ENCODE measurements around the gene WDR89. TPM values are rescaled to one million over a fixed set of nuclear protein-coding genes. Genes with fewer than 3 reads are reported as not detected.

Gene WDR89, protein sequence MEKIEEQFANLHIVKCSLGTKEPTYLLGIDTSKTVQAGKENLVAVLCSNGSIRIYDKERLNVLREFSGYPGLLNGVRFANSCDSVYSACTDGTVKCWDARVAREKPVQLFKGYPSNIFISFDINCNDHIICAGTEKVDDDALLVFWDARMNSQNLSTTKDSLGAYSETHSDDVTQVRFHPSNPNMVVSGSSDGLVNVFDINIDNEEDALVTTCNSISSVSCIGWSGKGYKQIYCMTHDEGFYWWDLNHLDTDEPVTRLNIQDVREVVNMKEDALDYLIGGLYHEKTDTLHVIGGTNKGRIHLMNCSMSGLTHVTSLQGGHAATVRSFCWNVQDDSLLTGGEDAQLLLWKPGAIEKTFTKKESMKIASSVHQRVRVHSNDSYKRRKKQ
- total RNA-seq (2021) = 18.2 and 18.6 TPM in 2 replicates
- percentile 85 among the genes with signal in this experiment for Bru-seq, nascent RNA
- BruChase-seq, experiment 1, labeled RNA remaining after a 2-hour chase = percentile 76 among the genes with signal in this experiment
- BruChase-seq, experiment 2, labeled RNA remaining after a 6-hour chase = percentile 57 among the genes with signal in this experiment
- long read RNA-seq, partial matches to known transcripts = 0 of 16 reads
- long read RNA-seq, other reads (novel, unspliced or antisense) = 8 of 16 reads

GRCh38 chr14:63641473-63642228 lies at the start of gene WDR89:
Gene WDR89 (minus strand): TSS chr14:63641871. CDS start chr14:63599942, 41,929 bp downstream.
- Histone ChIP-seq H2AFZ (peak within 1 kb of the TSS; percentile 83), H3K4me3 (peak within 1 kb of the TSS; percentile 69), H3K9me3 (ENCODE audit: insufficient read depth, low read depth) (peaks cover 5% of the 10 kb centered on the region; the same call in 1 of the 2 replicates), H3K27me3 (ENCODE audit: insufficient read depth, low read depth) (no peaks in the 10 kb centered on the region), H4K20me1 (ENCODE audit: insufficient read depth) (no peaks in the 10 kb centered on the region), H3K79me2 (ENCODE audit: low read depth) (peaks cover 61% of the 10 kb centered on the region), H3K4me1 (replicated peaks; ENCODE audit: insufficient read depth) (peaks cover 30% of the 10 kb centered on the region), H3K27ac (peak within 1 kb of the TSS; percentile 90), H3K9me2 (ENCODE audit: insufficient read depth) (no peaks in the 10 kb centered on the region), H3K36me3 (ENCODE audit: low read depth) (no peaks in the 10 kb centered on the region; the same call in 1 of the 2 replicates), H3F3A (ENCODE audit: insufficient read depth, low read depth) (peaks cover 15% of the 10 kb centered on the region; the same call in 1 of the 2 replicates), H3K4me2 (peak within 1 kb of the TSS; percentile 93)
- DNase-seq = peak; percentile 99
- intact Hi-C loops (cut with micrococcal nuclease; ENCODE audit: unreplicated experiment) = loop anchor here (1.0 to 10.0 kb wide), 7 partner anchors 23 to 253 kb away; partner anchors contain the start of genes PPP2R5E, SGPP1 and SYNE2
- no peak for TF ChIP-seq EZH2 (IDR thresholded peaks at IDR 0.05; ENCODE audit: low read depth)
- TF ChIP-seq, protein P1, sequence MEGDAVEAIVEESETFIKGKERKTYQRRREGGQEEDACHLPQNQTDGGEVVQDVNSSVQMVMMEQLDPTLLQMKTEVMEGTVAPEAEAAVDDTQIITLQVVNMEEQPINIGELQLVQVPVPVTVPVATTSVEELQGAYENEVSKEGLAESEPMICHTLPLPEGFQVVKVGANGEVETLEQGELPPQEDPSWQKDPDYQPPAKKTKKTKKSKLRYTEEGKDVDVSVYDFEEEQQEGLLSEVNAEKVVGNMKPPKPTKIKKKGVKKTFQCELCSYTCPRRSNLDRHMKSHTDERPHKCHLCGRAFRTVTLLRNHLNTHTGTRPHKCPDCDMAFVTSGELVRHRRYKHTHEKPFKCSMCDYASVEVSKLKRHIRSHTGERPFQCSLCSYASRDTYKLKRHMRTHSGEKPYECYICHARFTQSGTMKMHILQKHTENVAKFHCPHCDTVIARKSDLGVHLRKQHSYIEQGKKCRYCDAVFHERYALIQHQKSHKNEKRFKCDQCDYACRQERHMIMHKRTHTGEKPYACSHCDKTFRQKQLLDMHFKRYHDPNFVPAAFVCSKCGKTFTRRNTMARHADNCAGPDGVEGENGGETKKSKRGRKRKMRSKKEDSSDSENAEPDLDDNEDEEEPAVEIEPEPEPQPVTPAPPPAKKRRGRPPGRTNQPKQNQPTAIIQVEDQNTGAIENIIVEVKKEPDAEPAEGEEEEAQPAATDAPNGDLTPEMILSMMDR (conservative IDR thresholded peaks at IDR 0.05) = peak; percentile 91
- CTCF ChIA-PET = interaction anchor here (0.5 to 0.7 kb wide), 4 partner anchors 23 to 1284 kb away, joined by 3 to 8 read pairs (median 5); no protein-coding TSS in a partner anchor
- POLR2A ChIA-PET (ENCODE audit: unreplicated experiment) = interaction anchor here (0.5 to 1.5 kb wide), 15 partner anchors 19 to 365 kb away, joined by 3 to 43 read pairs (median 3); partner anchors contain the start of gene PPP2R5E
- no TSS peak for BruUV-seq (replicated peaks)

DNA sequence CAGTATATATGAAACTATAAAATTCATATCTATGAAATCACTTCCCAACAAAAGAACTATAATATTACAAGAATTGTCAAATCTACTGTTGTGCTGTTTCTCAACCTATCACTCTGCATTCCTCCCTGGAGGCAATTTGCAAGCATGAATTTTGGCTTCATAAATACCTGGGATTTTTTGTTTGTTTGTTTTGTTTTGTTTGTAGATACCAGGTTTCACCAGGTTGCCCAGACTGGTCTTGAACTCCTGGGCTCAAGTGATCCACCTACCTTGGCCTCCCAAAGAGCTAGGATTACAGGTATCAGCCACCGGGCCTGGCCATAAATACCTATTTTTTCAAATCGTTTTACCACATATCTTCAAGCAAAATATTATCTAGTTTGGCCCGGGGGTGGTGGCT lies 47.5 kb upstream of the WDR89 start:
- CTCF ChIA-PET = no interaction called here

More for the DNA sequence above, 47.5 kb upstream of the WDR89 start:
- TF ChIP-seq, protein P1 (conservative IDR thresholded peaks at IDR 0.05) = no peak
- TF ChIP-seq EZH2 (IDR thresholded peaks at IDR 0.05; ENCODE audit: low read depth) = no peak
- Histone ChIP-seq H4K20me1 (ENCODE audit: insufficient read depth) (no peaks in the 10 kb centered on the region), H3F3A (ENCODE audit: insufficient read depth, low read depth) (peaks cover 7% of the 10 kb centered on the region), H3K9me2 (ENCODE audit: insufficient read depth) (no peaks in the 10 kb centered on the region), H3K79me2 (ENCODE audit: low read depth) (no peaks in the 10 kb centered on the region), H3K4me3 (no peak overlapping the region), H3K27me3 (ENCODE audit: insufficient read depth, low read depth) (no peaks in the 10 kb centered on the region), H3K4me1 (replicated peaks; ENCODE audit: insufficient read depth) (peaks cover 12% of the 10 kb centered on the region), H3K27ac (no peak overlapping the region), H3K4me2 (no peak overlapping the region), H2AFZ (no peak overlapping the region), H3K36me3 (ENCODE audit: low read depth) (peaks cover 7% of the 10 kb centered on the region; the same call in 1 of the 2 replicates), H3K9me3 (ENCODE audit: insufficient read depth, low read depth) (no peaks in the 10 kb centered on the region)
- intact Hi-C loops (cut with micrococcal nuclease; ENCODE audit: unreplicated experiment) = no loop called here
- BruUV-seq (replicated peaks) = no TSS peak
- peak in 1 of 2 experiments; percentile 85 for DNase-seq
- POLR2A ChIA-PET (ENCODE audit: unreplicated experiment) = no interaction called here

Measured in PC-9 (cell line).